Sigmoid colon (tissue), 4 donors: ENCODE measurements around the gene LRP1.

Source experiments
- CTCF ChIP-seq, 4 experiments: fragments of 450-650 bp in 3 of 4; fragments of 200-600 bp in 1 of 4; IDR thresholded peaks; one replicate each; pipeline ENCODE4 v1.5.1; 2016 to 2019; ENCODE audit warnings: antibody characterized with exemption in 4 of 4, mild to moderate bottlenecking in 3 of 4, moderate library complexity in 2 of 4
- EP300 ChIP-seq, 4 donors: sonication (generic); formaldehyde crosslinking; IDR thresholded peaks; one replicate each; pipeline ENCODE4 v1.6.1; 2017; ENCODE audit warnings: antibody characterized with exemption in 4 of 4
- POLR2A ChIP-seq, 2 donors: fragments of 450-650 bp; IDR thresholded peaks; one replicate each; pipeline ENCODE4 v1.6.1; 2016; ENCODE audit warnings: antibody characterized with exemption in 2 of 2, mild to moderate bottlenecking in 2 of 2, moderate library complexity in 2 of 2
- POLR2AphosphoS5 ChIP-seq, 4 donors: sonication (generic); formaldehyde crosslinking; IDR thresholded peaks; one replicate each; pipeline ENCODE4 v1.6.1; 2017; ENCODE audit warnings: antibody characterized with exemption in 4 of 4

- TF ChIP-seq CTCF (IDR thresholded peaks at IDR 0.05) (no peak), POLR2A (IDR thresholded peaks at IDR 0.05) (no peak), EP300 (IDR thresholded peaks at IDR 0.05) (no peak), POLR2AphosphoS5 (IDR thresholded peaks at IDR 0.05) (no peak)
These were observed 4.5 kb upstream of the LRP1 start for GRCh38 chr12:57123813-57124212.
